GM18499 (cell line): ENCODE data around the gene NPFFR1.
"Not testable (repeated sequence)": the region's sequence is repeated elsewhere in the genome, so short reads cannot be mapped to it uniquely, and the experiment has no call there.

ENCODE experiments used
- ATAC-seq: cut with Tn5 transposase; IDR thresholded peaks from one replicate; pipeline ENCODE4 v1.9.1; 2021; ENCODE audit warnings: moderate number of reproducible peaks; ENCODE audit not compliant: insufficient read depth, unreplicated experiment

Gene NPFFR1

GRCh38 chr10:70260259-70260658, 23.5 kb downstream of the NPFFR1 start:
- ATAC-seq: no peak

GRCh38 chr10:70258216-70258615, 25.6 kb downstream of the NPFFR1 start:
- ATAC-seq: no peak

GRCh38 chr10:70257816-70258215, 26.0 kb downstream of the NPFFR1 start:
- ATAC-seq: not testable (repeated sequence)

GRCh38 chr10:70256463-70256862, 27.3 kb downstream of the NPFFR1 start:
- ATAC-seq: no peak

GRCh38 chr10:70255329-70256299, 28.2 kb downstream of the NPFFR1 start:
- ATAC-seq: no peak

- no peak for ATAC-seq
These were observed 29.0 kb downstream of the NPFFR1 start for GRCh38 chr10:70254778-70255328.

GRCh38 chr10:70253878-70254765, 29.7 kb downstream of the NPFFR1 start:
- ATAC-seq: no peak

GRCh38 chr10:70250961-70251680, 32.7 kb downstream of the NPFFR1 start:
- ATAC-seq: no peak

- ATAC-seq: no peak
These were observed 36.4 kb downstream of the NPFFR1 start for GRCh38 chr10:70247360-70247759.

GRCh38 chr10:70241081-70241480, 42.7 kb downstream of the NPFFR1 start:
- ATAC-seq: no peak

- ATAC-seq: not testable (repeated sequence)
These were observed 43.8 kb downstream of the NPFFR1 start for GRCh38 chr10:70239986-70240385.

GRCh38 chr10:70239077-70239976, 44.5 kb downstream of the NPFFR1 start:
- not testable (repeated sequence) for ATAC-seq

GRCh38 chr10:70237958-70238536, 45.8 kb downstream of the NPFFR1 start:
- ATAC-seq: not testable (repeated sequence)

GRCh38 chr10:70234668-70235447, 48.9 kb downstream of the NPFFR1 start:
- no peak for ATAC-seq

GRCh38 chr10:70233939-70234300, 49.9 kb downstream of the NPFFR1 start:
- ATAC-seq: no peak

- ATAC-seq: peak; percentile 53
These were observed 50.5 kb downstream of the NPFFR1 start, which contains the start of gene PPA1 for GRCh38 chr10:70233109-70233938. Gene PPA1, minus strand, starts transcription at chr10:70233429. Its CDS starts 102 bp downstream, at chr10:70233327.

- no peak for ATAC-seq
These were observed 51.0 kb downstream of the NPFFR1 start for GRCh38 chr10:70232859-70233108.
